HG02642 (cell line): ENCODE data around the gene CACNA2D4.
"Not testable (repeated sequence)": the region's sequence is repeated elsewhere in the genome, so short reads cannot be mapped to it uniquely, and the experiment has no call there.

ENCODE experiments used
- ATAC-seq: cut with Tn5 transposase; IDR thresholded peaks from one replicate; pipeline ENCODE4 v1.9.1; 2021; ENCODE audit warnings: mild to moderate bottlenecking; ENCODE audit not compliant: unreplicated experiment, poor library complexity

Gene CACNA2D4, protein sequence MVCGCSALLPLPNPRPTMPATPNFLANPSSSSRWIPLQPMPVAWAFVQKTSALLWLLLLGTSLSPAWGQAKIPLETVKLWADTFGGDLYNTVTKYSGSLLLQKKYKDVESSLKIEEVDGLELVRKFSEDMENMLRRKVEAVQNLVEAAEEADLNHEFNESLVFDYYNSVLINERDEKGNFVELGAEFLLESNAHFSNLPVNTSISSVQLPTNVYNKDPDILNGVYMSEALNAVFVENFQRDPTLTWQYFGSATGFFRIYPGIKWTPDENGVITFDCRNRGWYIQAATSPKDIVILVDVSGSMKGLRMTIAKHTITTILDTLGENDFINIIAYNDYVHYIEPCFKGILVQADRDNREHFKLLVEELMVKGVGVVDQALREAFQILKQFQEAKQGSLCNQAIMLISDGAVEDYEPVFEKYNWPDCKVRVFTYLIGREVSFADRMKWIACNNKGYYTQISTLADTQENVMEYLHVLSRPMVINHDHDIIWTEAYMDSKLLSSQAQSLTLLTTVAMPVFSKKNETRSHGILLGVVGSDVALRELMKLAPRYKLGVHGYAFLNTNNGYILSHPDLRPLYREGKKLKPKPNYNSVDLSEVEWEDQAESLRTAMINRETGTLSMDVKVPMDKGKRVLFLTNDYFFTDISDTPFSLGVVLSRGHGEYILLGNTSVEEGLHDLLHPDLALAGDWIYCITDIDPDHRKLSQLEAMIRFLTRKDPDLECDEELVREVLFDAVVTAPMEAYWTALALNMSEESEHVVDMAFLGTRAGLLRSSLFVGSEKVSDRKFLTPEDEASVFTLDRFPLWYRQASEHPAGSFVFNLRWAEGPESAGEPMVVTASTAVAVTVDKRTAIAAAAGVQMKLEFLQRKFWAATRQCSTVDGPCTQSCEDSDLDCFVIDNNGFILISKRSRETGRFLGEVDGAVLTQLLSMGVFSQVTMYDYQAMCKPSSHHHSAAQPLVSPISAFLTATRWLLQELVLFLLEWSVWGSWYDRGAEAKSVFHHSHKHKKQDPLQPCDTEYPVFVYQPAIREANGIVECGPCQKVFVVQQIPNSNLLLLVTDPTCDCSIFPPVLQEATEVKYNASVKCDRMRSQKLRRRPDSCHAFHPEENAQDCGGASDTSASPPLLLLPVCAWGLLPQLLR

DNA sequence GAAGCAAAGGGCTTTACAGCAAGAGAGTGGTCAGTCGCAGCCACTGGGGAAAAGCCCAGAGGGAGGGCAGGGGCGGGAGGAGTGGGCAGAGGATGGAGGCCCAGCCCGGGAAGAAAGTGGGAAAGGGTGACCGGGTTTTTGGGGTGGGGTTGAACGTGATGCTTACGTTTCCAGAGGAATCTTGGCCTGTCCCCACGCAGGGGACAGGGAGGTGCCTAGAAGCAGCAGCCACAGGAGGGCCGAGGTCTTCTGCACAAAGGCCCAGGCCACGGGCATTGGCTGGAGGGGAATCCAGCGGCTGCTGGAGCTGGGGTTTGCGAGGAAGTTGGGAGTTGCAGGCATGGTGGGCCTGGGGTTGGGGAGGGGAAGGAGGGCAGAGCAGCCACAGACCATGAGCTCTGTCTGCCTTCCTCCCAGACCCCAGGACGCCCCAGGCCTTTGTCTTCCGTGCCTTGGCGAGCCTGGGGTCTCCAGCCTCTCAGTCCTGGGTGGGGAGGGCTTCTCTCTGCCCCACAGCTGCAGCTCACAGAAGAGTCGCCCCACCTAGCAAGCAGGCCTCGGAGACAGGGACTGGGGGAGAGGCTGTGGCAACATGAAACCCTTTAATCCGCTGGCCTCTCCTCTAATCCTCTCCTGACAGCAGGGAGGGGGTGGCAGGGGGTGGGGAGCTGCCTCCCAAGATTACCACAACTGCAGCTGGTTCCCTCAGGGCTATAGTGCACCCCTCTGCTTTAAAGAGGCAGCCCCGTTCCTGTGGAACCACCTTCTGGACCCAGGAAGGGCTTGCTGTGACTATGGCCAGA is at the start of gene CACNA2D4:
Gene CACNA2D4 (minus strand): TSS at position 572 of the 803 bp plus-strand sequence. CDS start 179 bp downstream, at position 393.
- ATAC-seq = no peak

- ATAC-seq = no peak
Measured at GRCh38 chr12:1966561-1967226, 48.2 kb upstream of the CACNA2D4 start.

DNA sequence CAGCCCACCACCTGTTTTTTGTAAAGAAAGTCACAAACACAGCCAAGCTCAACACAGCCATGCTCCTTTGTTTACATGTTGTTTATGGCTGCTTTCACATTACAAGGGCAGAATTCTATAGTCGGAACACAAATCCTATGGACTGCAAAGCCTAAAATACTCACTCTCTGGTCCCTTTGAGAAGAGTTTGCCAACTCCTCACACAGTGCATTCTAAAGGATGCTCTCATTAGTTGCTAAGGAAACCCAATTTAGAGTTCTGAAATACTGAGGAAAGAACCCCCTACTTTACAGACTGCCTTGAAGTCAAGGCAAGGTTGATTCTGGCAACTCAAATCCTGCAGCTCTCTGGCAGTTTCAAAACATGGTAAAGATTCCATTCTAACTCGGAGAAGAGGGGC is 47.5 kb upstream of the CACNA2D4 start:
- ATAC-seq = no peak

DNA sequence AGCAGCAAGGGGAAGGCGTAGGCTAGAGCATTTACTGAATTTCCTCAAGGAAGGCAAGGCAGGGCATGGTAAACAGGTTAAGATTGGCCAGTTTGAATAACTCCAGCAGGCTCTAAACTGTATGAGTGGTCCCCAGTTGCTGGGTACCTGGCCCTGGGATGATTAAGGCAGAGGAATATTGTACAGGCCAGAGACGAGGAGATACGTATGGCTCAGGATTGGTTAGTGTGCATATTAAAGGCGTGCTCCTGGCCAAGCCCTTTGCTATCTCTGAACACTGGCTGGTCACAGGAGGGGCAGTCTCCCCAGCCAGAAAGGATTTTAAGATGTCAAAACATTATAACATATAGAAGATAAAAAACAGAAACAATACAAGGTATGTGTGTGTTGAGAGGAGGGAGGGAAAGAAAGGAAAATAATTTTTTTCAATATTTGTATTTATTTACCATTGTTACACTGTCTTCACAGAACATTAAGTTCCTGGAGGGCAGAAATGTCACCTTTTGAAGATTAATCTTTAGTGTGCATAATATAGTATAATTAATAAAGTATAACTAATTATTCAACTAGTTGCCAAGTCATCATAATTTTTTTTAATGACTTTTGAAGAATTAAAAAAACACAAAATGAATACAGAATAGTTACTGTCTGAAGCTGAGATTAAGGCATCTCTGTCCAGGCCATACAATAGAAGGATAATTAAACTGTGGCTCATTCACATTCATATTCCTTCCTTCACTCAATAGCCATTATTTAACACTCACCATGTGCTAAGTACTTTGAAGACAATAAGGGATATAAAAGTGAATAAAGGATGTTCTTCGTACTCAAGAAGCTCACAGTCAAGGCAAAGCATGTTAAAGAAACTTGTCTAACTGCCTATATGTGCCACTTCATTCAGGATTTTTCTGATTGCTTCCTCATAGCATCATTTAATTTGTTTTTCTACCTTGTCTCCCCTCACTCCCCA is 43.9 kb upstream of the CACNA2D4 start:
- no peak for ATAC-seq

DNA sequence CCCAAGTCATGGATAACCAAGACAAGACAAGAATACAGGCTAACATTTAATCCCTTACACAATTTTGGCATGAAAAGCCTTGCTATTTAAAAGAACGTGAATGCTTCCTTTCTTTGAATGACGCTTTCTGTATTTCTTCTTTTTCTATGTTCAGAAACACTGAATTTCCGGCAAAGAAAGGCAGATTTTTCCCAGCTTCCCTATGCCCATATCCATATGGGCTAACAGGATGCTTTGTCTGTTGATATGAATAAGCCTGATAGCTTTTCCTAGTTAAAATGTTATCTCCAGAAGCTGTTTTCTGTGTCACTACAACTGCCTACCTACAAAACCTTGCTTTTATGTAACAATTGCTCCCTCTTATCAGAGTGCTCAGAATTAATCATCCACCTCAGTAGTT is 38.3 kb upstream of the CACNA2D4 start:
- ATAC-seq = no peak

GRCh38 chr12:1949771-1950470 is 31.5 kb upstream of the CACNA2D4 start:
- no peak for ATAC-seq

DNA sequence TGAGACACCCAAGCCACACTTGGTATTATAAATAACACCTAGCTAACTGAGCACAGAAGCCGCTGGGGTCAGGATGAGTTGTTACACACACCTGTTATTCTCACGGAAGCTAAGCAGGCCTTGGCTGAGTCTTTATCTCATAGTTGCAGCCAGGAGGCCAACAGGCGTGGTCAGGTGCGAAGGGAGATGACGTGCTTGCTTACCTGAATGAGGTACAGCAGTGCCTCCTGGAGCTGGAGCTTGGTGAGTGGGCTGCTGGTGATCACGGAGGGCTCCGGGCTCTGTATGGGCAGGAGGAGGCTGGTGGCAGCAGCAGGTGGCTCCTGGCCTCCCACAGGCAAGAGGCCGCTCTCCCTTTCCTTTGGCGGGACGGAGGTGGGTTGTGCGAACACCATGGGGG is 30.4 kb upstream of the CACNA2D4 start:
- no peak for ATAC-seq

- ATAC-seq = no peak
Measured at GRCh38 chr12:1947081-1947480, 28.6 kb upstream of the CACNA2D4 start.

DNA sequence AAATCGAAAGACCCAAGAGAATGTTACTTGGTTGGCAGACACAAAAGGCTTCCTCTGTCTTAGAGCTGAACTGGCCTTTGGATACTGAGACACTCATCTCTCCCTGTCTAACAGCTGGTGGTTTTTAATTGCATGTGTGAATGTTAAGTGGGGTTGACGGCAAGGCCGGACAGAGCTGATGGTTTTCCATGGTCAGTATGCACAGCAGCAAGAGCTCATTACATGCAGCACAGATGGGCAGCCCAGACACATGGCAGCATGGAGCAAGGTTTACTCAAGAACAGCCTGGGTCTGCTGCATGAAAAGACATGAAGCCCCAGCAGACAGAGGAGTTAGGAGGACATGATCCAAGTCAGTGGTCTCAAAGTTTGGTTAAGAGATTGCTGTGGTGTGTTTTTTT is 27.8 kb upstream of the CACNA2D4 start:
- ATAC-seq = no peak

- not testable (repeated sequence) for ATAC-seq
Measured at GRCh38 chr12:1945502-1945901, 27.1 kb upstream of the CACNA2D4 start.

DNA sequence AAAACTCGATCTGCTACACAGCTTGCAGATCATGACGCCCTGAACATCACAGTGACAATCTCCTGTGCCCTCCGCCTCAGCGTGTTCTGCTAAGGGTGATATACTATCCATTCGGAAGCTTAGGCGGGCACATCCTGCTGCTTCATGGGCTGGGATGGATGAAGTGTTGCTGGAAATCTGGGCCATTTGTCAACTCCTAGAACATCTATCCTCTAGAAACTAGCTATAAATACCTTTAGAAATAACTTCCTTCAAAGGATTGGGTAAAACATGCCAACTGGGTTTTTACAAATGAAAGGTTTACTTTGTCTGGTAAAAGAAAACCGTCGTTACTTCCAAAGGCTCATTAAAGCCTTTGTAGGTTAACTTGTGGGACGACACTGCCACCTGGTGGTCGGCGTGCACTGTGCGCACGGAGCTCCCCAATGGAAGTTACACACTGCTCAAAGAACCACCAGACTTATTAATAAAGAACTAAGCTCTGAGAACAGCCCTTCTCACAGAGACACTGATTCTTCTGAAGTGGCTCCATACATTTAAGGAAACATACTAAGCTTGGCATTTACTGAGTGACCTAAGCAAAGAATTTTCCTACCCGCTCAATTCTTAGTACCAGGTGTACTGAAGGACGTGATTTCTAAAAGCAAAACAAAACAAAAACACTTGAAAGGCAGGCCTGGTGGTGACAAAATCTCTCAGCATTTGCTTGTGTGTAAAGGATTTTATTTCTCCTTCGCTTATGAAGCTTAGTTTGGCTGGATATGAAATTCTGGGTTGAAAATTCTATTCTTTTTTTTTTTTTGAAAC is 21.6 kb upstream of the CACNA2D4 start:
- ATAC-seq = no peak

DNA sequence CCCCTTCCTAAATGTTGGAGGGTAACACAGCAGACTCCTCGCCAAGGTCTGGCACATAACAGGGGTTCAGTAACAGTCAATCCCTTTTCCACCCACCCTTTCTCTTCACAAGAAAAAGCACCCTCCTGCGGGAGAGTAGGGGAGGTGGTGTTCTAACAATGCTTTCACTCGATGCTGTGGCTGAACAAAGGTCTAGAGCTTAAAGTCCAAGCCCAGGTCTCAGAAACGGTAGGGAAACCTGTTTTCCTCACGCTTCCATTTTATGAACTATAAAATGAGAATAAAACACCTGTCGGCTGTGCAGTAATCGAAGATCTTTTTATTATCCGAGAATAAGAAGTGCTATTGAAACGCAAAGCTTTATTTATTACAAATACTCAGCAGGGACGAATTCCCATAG is 20.9 kb upstream of the CACNA2D4 start:
- ATAC-seq = no peak

GRCh38 chr12:1937481-1938224 is 19.2 kb upstream of the CACNA2D4 start:
- ATAC-seq = no peak

- no peak for ATAC-seq
Measured at GRCh38 chr12:1936406-1937320, 18.2 kb upstream of the CACNA2D4 start.

GRCh38 chr12:1935700-1936378 is 17.4 kb upstream of the CACNA2D4 start:
- no peak for ATAC-seq
